Ascending aorta (tissue), 2 donors: ENCODE results near the gene LDLRAD4. TPM values are rescaled to one million over a fixed set of nuclear protein-coding genes. Genes with fewer than 3 reads are reported as not detected.

ENCODE experiments used
- DNase-seq, 2 donors: peaks; one replicate each; pipeline ENCODE4 v3.0.0-alpha.2; 2019; ENCODE audit warnings: low spot score in 2 of 2
- H3K27ac ChIP-seq, 2 donors: fragments of 200-600 bp; sonication (generic); one replicate each; pipeline ENCODE4 v1.5.1; 2016 to 2017; ENCODE audit warnings: mild to moderate bottlenecking in 1 of 2
- H3K27me3 ChIP-seq: fragments of 200-600 bp; sonication (generic); one replicate; pipeline ENCODE4 v1.5.1; 2017
- H3K36me3 ChIP-seq, 2 donors: fragments of 200-600 bp; sonication (generic); one replicate each; pipeline ENCODE4 v1.5.1; 2016
- H3K4me1 ChIP-seq, 2 donors: fragments of 200-600 bp; sonication (generic); one replicate each; pipeline ENCODE4 v1.5.1; 2016 to 2017; ENCODE audit warnings: mild to moderate bottlenecking in 1 of 2
- H3K4me3 ChIP-seq, 2 donors: fragments of 200-600 bp; sonication (generic); one replicate each; pipeline ENCODE4 v1.5.1; 2016 to 2017; ENCODE audit warnings: mild to moderate bottlenecking in 1 of 2
- H3K9me3 ChIP-seq, 2 donors: fragments of 200-600 bp; sonication (generic); one replicate each; pipeline ENCODE4 v1.5.1; 2016
- intact Hi-C: fragments of 100-400 bp; cut with DNase I; formaldehyde crosslinking; loops from one replicate; pipeline ENCODE4 v1.15.1; 2023
- total RNA-seq: library from RNA; depleted of rRNA; stranded (reverse); fragments of >200 nt; gene quantifications from one replicate; pipeline ENCODE4 v1.1.0, GENCODE V29; 2016
- TF ChIP-seq, protein P1 (sequence below), 3 experiments: fragments of 200-600 bp in 2 of 3; fragments of 450-650 bp in 1 of 3; sonication (generic) in 2 of 3; IDR thresholded peaks; one replicate each; pipeline ENCODE4 v1.5.1; 2016 to 2019; ENCODE audit warnings: antibody characterized with exemption in 3 of 3, mild to moderate bottlenecking in 1 of 3, moderate library complexity in 1 of 3

Gene LDLRAD4
- total RNA-seq, 1 donor from 2014 or later = 21.0 TPM

DNA sequence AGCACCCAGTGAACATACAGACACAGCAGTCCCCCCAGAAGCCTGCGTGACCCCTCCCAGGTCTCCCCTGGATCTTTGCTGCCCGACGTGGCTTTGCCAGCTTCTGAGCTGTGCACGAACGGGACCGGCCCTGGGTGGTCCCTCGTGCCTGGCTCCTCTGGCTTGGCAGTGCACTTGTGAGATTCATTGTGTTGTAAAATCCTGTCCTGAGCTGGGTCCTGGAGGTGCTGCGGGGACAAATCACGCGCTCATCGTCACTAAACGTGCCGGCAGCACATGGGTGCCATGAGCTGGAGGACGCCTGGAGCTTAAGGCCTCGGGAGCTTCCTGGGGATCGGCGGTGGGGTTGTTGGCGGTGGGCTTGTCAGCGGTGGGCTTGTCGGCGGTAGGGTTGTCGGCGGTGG, 402.9 kb downstream of the LDLRAD4 start:
- TF ChIP-seq, protein P1, sequence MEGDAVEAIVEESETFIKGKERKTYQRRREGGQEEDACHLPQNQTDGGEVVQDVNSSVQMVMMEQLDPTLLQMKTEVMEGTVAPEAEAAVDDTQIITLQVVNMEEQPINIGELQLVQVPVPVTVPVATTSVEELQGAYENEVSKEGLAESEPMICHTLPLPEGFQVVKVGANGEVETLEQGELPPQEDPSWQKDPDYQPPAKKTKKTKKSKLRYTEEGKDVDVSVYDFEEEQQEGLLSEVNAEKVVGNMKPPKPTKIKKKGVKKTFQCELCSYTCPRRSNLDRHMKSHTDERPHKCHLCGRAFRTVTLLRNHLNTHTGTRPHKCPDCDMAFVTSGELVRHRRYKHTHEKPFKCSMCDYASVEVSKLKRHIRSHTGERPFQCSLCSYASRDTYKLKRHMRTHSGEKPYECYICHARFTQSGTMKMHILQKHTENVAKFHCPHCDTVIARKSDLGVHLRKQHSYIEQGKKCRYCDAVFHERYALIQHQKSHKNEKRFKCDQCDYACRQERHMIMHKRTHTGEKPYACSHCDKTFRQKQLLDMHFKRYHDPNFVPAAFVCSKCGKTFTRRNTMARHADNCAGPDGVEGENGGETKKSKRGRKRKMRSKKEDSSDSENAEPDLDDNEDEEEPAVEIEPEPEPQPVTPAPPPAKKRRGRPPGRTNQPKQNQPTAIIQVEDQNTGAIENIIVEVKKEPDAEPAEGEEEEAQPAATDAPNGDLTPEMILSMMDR (IDR thresholded peaks at IDR 0.05) = no peak
- Histone ChIP-seq H3K9me3 (no peaks in the 10 kb centered on the region), H3K4me1 (no peaks in the 10 kb centered on the region), H3K27ac (no peak overlapping the region), H3K36me3 (peaks cover 0 to 13% of the 10 kb centered on the region in 2 donors), H3K4me3 (no peak overlapping the region), H3K27me3 (no peaks in the 10 kb centered on the region)
- intact Hi-C loops = loop anchor here (5.0 kb wide), 1 partner anchor 69 kb away; no protein-coding TSS in a partner anchor
- DNase-seq = no peak

DNA sequence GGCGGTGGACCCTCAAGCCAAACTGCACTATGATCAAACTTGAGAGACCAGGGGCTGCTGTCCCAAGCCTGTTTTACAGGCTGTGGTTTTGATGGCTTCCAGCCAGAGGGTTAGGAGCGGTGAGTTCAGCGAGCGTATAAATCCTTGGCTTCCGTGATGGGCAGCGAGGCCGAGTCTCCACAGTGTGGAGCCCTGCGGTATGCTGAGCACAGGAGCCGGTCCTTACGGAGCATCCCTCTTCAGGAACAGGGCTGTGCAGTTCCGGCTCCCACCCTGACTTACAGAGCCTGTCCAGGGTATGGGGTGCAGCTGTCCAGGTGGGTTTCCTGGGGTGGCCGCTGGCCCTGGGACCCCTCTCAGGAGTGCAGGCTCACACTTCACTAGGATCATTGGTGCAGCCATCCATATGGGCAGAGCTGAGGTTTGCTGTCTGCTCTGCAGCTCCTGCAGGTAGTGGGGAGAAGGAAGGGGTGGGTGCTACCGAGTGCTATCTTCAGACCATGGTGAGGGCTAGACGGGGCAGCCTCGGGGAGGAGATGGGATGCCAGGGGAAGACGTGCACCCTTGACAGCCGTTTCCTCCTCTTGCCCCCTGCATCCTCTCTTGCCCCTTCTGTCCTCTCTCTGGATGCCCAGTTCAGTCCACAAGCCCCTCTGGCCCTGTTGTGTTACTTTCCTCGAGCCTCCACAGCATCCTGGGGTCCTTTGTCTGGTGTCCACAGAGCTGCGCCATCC, 403.5 kb downstream of the LDLRAD4 start:
- TF ChIP-seq, protein P1 (IDR thresholded peaks at IDR 0.05) = no peak
- Histone ChIP-seq H3K9me3 (no peaks in the 10 kb centered on the region), H3K4me3 (no peak overlapping the region), H3K36me3 (peaks cover 0 to 13% of the 10 kb centered on the region in 2 donors), H3K27me3 (no peaks in the 10 kb centered on the region), H3K4me1 (no peaks in the 10 kb centered on the region), H3K27ac (no peak overlapping the region)
- intact Hi-C loops = loop anchor here (5.0 kb wide), 1 partner anchor 70 kb away; no protein-coding TSS in a partner anchor
- no peak for DNase-seq

DNA sequence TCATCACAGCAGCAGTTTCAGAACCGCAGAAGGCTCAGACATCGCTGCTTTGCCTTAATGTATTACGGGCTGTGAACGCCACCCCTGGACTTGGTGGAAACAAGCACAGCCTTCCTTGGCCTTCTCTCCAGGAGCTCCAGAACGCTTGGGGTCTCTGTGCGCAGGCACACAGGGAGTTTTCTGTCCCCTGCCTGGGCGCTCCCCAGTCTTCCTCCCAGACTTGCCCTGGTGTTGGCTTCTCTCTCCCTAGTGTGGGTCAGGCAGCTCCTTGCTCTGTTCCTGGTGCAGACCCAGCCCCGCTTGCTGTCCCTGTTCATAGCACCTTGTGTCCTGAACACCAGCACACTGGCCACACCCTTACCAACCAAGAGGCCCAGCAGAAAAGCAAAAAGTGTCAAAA, 404.2 kb downstream of the LDLRAD4 start:
- Histone ChIP-seq H3K4me1 (no peaks in the 10 kb centered on the region), H3K4me3 (no peak overlapping the region), H3K27ac (no peak overlapping the region), H3K9me3 (no peaks in the 10 kb centered on the region), H3K36me3 (peaks cover 0 to 13% of the 10 kb centered on the region in 2 donors), H3K27me3 (no peaks in the 10 kb centered on the region)
- intact Hi-C loops = loop anchor here (5.0 kb wide), 1 partner anchor 70 kb away; no protein-coding TSS in a partner anchor
- TF ChIP-seq, protein P1 (IDR thresholded peaks at IDR 0.05) = no peak
- DNase-seq = no peak

DNA sequence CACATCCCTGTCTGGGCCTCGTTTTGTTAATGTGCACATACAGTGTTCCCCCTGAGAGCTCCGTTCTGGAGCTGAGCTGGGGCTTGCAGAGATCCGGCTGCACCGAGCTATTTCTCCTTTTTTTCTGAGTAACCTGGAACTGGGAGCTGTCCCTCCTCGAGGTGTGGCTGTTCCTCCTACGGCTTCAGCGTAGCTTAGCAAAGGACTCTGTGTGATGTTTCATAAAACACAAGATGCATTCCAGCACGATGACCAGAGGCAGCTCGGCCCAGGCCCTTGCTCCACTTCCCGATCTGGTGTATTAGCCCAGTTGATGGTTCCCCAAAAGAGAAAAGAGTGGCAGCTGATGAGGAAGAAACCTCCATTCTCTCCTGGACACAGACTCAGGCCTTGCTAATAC, 404.8 kb downstream of the LDLRAD4 start:
- intact Hi-C loops = loop anchor here (5.0 kb wide), 1 partner anchor 71 kb away; no protein-coding TSS in a partner anchor
- peaks cover 0 to 13% of the 10 kb centered on the region in 2 donors for H3K36me3 ChIP-seq
- no peaks in the 10 kb centered on the region for H3K4me1 ChIP-seq
- H3K4me3 ChIP-seq = no peak overlapping the region
- TF ChIP-seq, protein P1 (IDR thresholded peaks at IDR 0.05) = no peak
- no peak overlapping the region for H3K27ac ChIP-seq
- no peaks in the 10 kb centered on the region for H3K9me3 ChIP-seq
- no peak for DNase-seq
- H3K27me3 ChIP-seq = no peaks in the 10 kb centered on the region

DNA sequence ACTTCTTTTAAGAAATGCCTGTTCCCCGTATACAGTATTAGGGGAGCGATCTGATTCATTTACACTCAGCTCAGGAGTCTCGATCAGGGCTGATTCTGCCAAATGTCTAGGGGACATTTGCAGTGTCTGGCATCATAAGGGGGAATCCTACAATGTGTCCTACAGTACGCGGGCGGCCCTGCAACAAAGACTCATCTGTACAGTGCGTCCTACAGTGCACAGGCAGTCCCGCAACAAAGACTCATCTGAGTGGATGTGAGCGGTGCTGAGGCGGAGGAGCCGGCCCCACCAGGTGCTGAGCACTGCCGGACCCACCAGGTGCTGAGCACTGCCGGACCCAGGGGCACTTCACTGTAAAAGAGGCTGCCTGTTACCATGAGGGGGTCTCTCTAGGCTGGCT, 405.3 kb downstream of the LDLRAD4 start:
- no peak overlapping the region for H3K27ac ChIP-seq
- intact Hi-C loops = loop anchor here (5.0 kb wide), 1 partner anchor 72 kb away; no protein-coding TSS in a partner anchor
- no peaks in the 10 kb centered on the region for H3K27me3 ChIP-seq
- no peaks in the 10 kb centered on the region for H3K4me1 ChIP-seq
- TF ChIP-seq, protein P1 (IDR thresholded peaks at IDR 0.05) = no peak
- no peak overlapping the region for H3K4me3 ChIP-seq
- H3K9me3 ChIP-seq = no peaks in the 10 kb centered on the region
- peaks cover 0 to 13% of the 10 kb centered on the region in 2 donors for H3K36me3 ChIP-seq
- DNase-seq = no peak
